Neural cell (in vitro differentiated cells): Measurements from ENCODE around the gene SLC6A20. TPM values are rescaled to one million over a fixed set of nuclear protein-coding genes. Genes with fewer than 3 reads are reported as not detected.

Source experiments
- H2AFZ ChIP-seq: fragments of 200-600, 300-800 bp; sonication (generic), shearing (Covaris generic); 2 replicates; pipeline ENCODE4 v1.6.0; 2014; ENCODE audit warnings: low read depth, mild to moderate bottlenecking, antibody characterized with exemption, low read length, moderate library complexity
- H3F3A ChIP-seq: fragments of 200-600 bp; shearing (Covaris generic); 2 replicates; pipeline ENCODE4 v1.6.1; 2016; ENCODE audit warnings: mild to moderate bottlenecking, moderate library complexity, mixed read lengths, antibody characterized with exemption, low read length; ENCODE audit not compliant: insufficient read depth, poor library complexity, severe bottlenecking
- H3K27ac ChIP-seq: fragments of 200-600, 300-800 bp; sonication (generic), shearing (Covaris generic); 2 replicates; pipeline ENCODE4 v1.5.1; 2014; ENCODE audit warnings: mild to moderate bottlenecking, low read length, moderate library complexity
- H3K27me3 ChIP-seq: fragments of 300-800, 200-600 bp; sonication (generic), shearing (Covaris generic); 2 replicates; pipeline ENCODE4 v1.6.0; 2014; ENCODE audit warnings: mild to moderate bottlenecking, low read depth, low read length, moderate library complexity; ENCODE audit not compliant: insufficient read depth
- H3K36me3 ChIP-seq: fragments of 300-800, 200-600 bp; sonication (generic), shearing (Covaris generic); 2 replicates; pipeline ENCODE4 v1.5.1; 2014; ENCODE audit warnings: mild to moderate bottlenecking, antibody characterized with exemption, low read length, moderate library complexity; ENCODE audit not compliant: insufficient read depth
- H3K4me2 ChIP-seq: fragments of 300-800, 200-600 bp; sonication (generic), shearing (Covaris generic); 2 replicates; pipeline ENCODE4 v1.6.0; 2014; ENCODE audit warnings: mild to moderate bottlenecking, low read length
- H3K4me3 ChIP-seq: fragments of 300-800, 200-600 bp; sonication (generic), shearing (Covaris generic); 2 replicates; pipeline ENCODE4 v1.5.1; 2014; ENCODE audit warnings: mild to moderate bottlenecking, low read length, moderate library complexity
- H3K79me2 ChIP-seq: fragments of 200-600 bp; shearing (Covaris generic); replicated peaks from 2 replicates; pipeline ENCODE4 v1.6.0; 2014; ENCODE audit warnings: mild to moderate bottlenecking, low read length, moderate library complexity; ENCODE audit not compliant: insufficient read depth
- H3K9ac ChIP-seq: fragments of 300-800, 200-600 bp; sonication (generic), shearing (Covaris generic); 2 replicates; pipeline ENCODE4 v1.6.1; 2016; ENCODE audit warnings: mild to moderate bottlenecking, low read length, mixed read lengths
- H3K9me2 ChIP-seq: fragments of 200-600 bp; shearing (Covaris generic); 2 replicates; pipeline ENCODE4 v1.6.1; 2016; ENCODE audit warnings: mild to moderate bottlenecking, low read length, mixed read lengths; ENCODE audit not compliant: insufficient read depth
- H3K9me3 ChIP-seq: fragments of 200-600, 300-800 bp; sonication (generic), shearing (Covaris generic); 2 replicates; pipeline ENCODE4 v1.6.1; 2016; ENCODE audit warnings: mild to moderate bottlenecking, mixed run types, low read length, moderate library complexity, mixed read lengths
- H4K20me1 ChIP-seq: fragments of 200-600 bp; shearing (Covaris generic); 2 replicates; pipeline ENCODE4 v1.6.1; 2016; ENCODE audit warnings: mild to moderate bottlenecking, mixed run types; ENCODE audit not compliant: insufficient read depth
- CTCF ChIP-seq: fragments of 450-650 bp; IDR thresholded peaks from 2 replicates; pipeline ENCODE4 v1.5.1; 2014; ENCODE audit warnings: antibody characterized with exemption, mild to moderate bottlenecking, moderate library complexity; ENCODE audit not compliant: poor library complexity, severe bottlenecking
- EP300 ChIP-seq: fragments of 450-650 bp; conservative IDR thresholded peaks from 2 replicates; pipeline ENCODE4 v1.6.1; 2014; ENCODE audit warnings: antibody characterized with exemption, mild to moderate bottlenecking, moderate library complexity; ENCODE audit not compliant: poor library complexity, severe bottlenecking
- EZH2 ChIP-seq: fragments of 200-600, 300-800 bp; shearing (Covaris generic), sonication (generic); IDR thresholded peaks from 2 replicates; pipeline ENCODE4 v1.6.1; 2014; ENCODE audit warnings: antibody characterized with exemption, low read length, borderline replicate concordance, mild to moderate bottlenecking; ENCODE audit not compliant: insufficient read depth, poor library complexity, severe bottlenecking
- MXI1 ChIP-seq: fragments of 450-650 bp; conservative IDR thresholded peaks from 2 replicates; pipeline ENCODE4 v1.6.1; 2014; ENCODE audit warnings: antibody characterized with exemption, mild to moderate bottlenecking; ENCODE audit not compliant: poor library complexity, severe bottlenecking
- POLR2AphosphoS5 ChIP-seq: IDR thresholded peaks from 2 replicates; pipeline ENCODE4 v1.6.1; 2012
- RAD21 ChIP-seq: fragments of 450-650 bp; conservative IDR thresholded peaks from 2 replicates; pipeline ENCODE4 v1.6.1; 2014; ENCODE audit warnings: antibody characterized with exemption, mild to moderate bottlenecking, moderate library complexity
- REST ChIP-seq: IDR thresholded peaks from 2 replicates; pipeline ENCODE4 v1.6.1; 2012; ENCODE audit warnings: borderline replicate concordance
- SMC3 ChIP-seq: fragments of 450-650 bp; conservative IDR thresholded peaks from 2 replicates; pipeline ENCODE4 v1.6.1; 2014; ENCODE audit warnings: antibody characterized with exemption, mild to moderate bottlenecking, moderate library complexity; ENCODE audit not compliant: poor library complexity
- TAF1 ChIP-seq: IDR thresholded peaks from 2 replicates; pipeline ENCODE4 v1.6.1; 2012; ENCODE audit warnings: low read depth
- polyA plus RNA-seq: library from polyadenylated mRNA; depleted of rRNA; stranded (reverse); fragments of >200 nt; gene quantifications from 2 replicates; pipeline ENCODE4 v1.2.3, GENCODE V29; 2014

Gene SLC6A20
- polyA plus RNA-seq, 1 donor from 2014 or later = not detected

GRCh38 chr3:45795509-45795881 is 841 bp downstream of the SLC6A20 start:
- no peaks in the 10 kb centered on the region for H3K79me2 ChIP-seq
- no peak overlapping the region for H3K9ac ChIP-seq
- H3K27me3 ChIP-seq = peaks cover 50% of the 10 kb centered on the region
- no peaks in the 10 kb centered on the region for H3K9me3 ChIP-seq
- no peak overlapping the region for H3K27ac ChIP-seq
- peak overlapping the region; percentile 63 for H3K4me3 ChIP-seq
- no peaks in the 10 kb centered on the region for H4K20me1 ChIP-seq
- TF ChIP-seq MXI1 = no peak
- TF ChIP-seq EZH2 = no peak
- no peak for TF ChIP-seq SMC3
- TF ChIP-seq REST = no peak
- TF ChIP-seq RAD21 = no peak
- no peak for TF ChIP-seq TAF1
- TF ChIP-seq EP300 = no peak
- no peaks in the 10 kb centered on the region for H3K36me3 ChIP-seq
- no peaks in the 10 kb centered on the region for H3F3A ChIP-seq
- H3K9me2 ChIP-seq = no peaks in the 10 kb centered on the region
- H2AFZ ChIP-seq = no peak overlapping the region
- H3K4me2 ChIP-seq = no peak overlapping the region

- Histone ChIP-seq H3F3A (no peaks in the 10 kb centered on the region), H3K36me3 (no peaks in the 10 kb centered on the region), H3K4me2 (no peak overlapping the region), H3K79me2 (no peaks in the 10 kb centered on the region), H3K9ac (no peak overlapping the region), H4K20me1 (no peaks in the 10 kb centered on the region), H3K27me3 (peaks cover 50% of the 10 kb centered on the region), H3K27ac (no peak overlapping the region), H3K9me3 (no peaks in the 10 kb centered on the region), H3K4me3 (no peak overlapping the region), H3K9me2 (no peaks in the 10 kb centered on the region), H2AFZ (no peak overlapping the region)
- no peak for TF ChIP-seq POLR2AphosphoS5
- TF ChIP-seq SMC3 = no peak
- no peak for TF ChIP-seq EP300
- no peak for TF ChIP-seq TAF1
- TF ChIP-seq MXI1 = no peak
- TF ChIP-seq RAD21 = no peak
- TF ChIP-seq REST = no peak
- TF ChIP-seq EZH2 = no peak
- no peak for TF ChIP-seq CTCF
These were observed 1.7 kb downstream of the SLC6A20 start for GRCh38 chr3:45794660-45795059.
